NCI-H2171 (cell line): ENCODE data around the gene JUN.
A peak's percentile ranks its signal among the peaks of the same experiment; 100 is the strongest.

Source experiments
- DNase-seq: peaks from one replicate; lab custom pipeline; 2025; lab: John Stamatoyannopoulos, UW

Gene JUN

GRCh38 chr1:58783090-58783992 is 506 bp downstream of the JUN start:
- no peak for DNase-seq

- peak; percentile 59 for DNase-seq
Measured at GRCh38 chr1:58782178-58783089, 1.4 kb downstream of the JUN start.

GRCh38 chr1:58781541-58782177 is 2.2 kb downstream of the JUN start:
- DNase-seq, result peak; percentile 55

- no peak for DNase-seq
Measured at GRCh38 chr1:58780836-58781452, 2.9 kb downstream of the JUN start.

GRCh38 chr1:58780411-58780810 is 3.4 kb downstream of the JUN start:
- DNase-seq, result no peak

- peak; percentile 85 for DNase-seq
Measured at GRCh38 chr1:58779801-58780382, 4.0 kb downstream of the JUN start.

GRCh38 chr1:58779059-58779754 is 4.6 kb downstream of the JUN start:
- no peak for DNase-seq

GRCh38 chr1:58778385-58779000 is 5.4 kb downstream of the JUN start:
- DNase-seq, result no peak

- no peak for DNase-seq
Measured at GRCh38 chr1:58774027-58774426, 9.8 kb downstream of the JUN start.

- DNase-seq, result no peak
Measured at GRCh38 chr1:58773406-58773840, 10.4 kb downstream of the JUN start.

- no peak for DNase-seq
Measured at GRCh38 chr1:58769809-58770320, 14.0 kb downstream of the JUN start.

- DNase-seq, result peak; percentile 51
Measured at GRCh38 chr1:58768971-58769808, 14.7 kb downstream of the JUN start.

GRCh38 chr1:58768191-58768731 is 15.6 kb downstream of the JUN start:
- no peak for DNase-seq

- DNase-seq, result no peak
Measured at GRCh38 chr1:58767143-58767542, 16.7 kb downstream of the JUN start.

- no peak for DNase-seq
Measured at GRCh38 chr1:58765441-58765840, 18.4 kb downstream of the JUN start.

GRCh38 chr1:58765006-58765405 is 18.8 kb downstream of the JUN start:
- no peak for DNase-seq

GRCh38 chr1:58764294-58764978 is 19.4 kb downstream of the JUN start:
- no peak for DNase-seq

GRCh38 chr1:58763214-58763613 is 20.6 kb downstream of the JUN start:
- no peak for DNase-seq
